ENCODE measurements around the gene NUP205.
"Not testable (repeated sequence)": the region's sequence is repeated elsewhere in the genome, so short reads cannot be mapped to it uniquely, and the experiment has no call there.

Gene NUP205

DNA sequence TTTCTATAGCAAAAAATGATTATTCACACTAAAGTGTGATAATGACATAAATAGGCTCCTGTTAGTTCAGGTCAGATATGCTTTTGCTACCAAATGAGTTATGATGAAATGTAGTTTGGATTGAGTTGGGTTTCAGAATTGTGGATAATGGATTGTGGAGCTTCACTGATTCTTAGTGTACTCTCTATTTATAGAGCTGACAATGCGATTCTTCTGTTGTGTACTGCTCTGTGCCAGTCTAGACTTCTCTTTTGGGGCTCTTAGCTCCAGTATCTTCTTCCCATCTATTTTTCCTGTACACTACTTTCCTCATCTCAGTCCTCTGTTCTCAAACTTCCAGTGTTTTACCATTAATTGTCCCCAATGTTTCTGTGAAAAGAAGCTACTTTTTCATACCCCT is 112.1 kb downstream of the NUP205 start:
- DNase-seq (ENCODE audit: low read depth) = no peak

GRCh38 chr7:135670179-135670578 is 112.5 kb downstream of the NUP205 start:
- peak; percentile 85 for DNase-seq (ENCODE audit: low read depth)

DNA sequence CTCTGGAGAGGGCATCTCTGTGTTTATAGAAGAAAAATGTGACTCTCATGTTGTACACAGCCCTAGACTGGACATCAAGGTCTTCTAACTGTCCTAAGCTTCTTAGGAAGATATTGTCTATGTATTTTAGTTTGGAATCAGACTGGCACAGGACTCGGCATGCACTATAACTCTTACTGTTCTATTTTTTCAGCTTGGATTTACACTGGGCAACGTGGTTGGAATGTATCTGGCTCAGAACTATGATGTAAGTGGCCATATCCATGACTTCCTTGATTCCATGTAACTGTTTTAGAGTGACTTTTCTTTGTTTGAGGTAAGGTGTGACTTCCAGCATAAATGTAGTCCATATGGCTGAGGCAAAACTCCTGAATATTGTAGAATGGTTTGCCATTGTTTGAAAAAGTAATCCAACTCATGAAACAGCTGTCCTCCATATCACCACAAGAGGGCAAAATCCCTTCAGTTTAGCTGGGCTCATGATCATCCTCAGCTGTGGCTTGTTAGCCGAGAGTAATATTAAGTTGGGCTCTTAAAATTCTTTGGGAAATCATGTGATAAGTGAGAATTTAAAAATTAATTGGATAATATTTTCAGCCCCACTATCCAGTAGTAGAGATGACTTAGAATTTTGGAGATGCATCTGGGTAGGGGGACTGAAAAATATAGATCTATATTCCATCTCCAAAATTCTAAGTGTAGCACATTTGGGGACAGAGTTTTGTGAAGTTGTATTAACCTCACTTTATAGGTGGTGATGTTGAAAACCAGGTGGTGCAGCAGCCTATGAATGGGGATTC is 115.0 kb downstream of the NUP205 start:
- DNase-seq (ENCODE audit: low read depth) = peak; percentile 77

DNA sequence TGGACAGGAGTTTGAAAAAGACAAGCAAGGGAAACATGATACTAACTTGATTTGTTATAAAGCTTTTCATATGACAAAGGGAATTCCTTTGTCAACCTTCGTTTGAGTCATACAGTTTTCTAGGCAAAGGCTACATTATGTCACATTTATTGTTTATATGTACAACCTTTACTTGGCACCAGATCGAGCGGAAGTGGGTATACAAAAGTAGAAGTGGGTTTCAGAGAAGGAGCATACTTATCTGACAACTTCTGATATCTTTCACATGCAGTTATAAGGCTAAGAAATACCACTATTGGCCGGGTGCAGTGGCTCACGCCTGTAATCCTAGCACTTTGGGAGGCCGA is 115.6 kb downstream of the NUP205 start:
- peak; percentile 77 for DNase-seq (ENCODE audit: low read depth)

DNA sequence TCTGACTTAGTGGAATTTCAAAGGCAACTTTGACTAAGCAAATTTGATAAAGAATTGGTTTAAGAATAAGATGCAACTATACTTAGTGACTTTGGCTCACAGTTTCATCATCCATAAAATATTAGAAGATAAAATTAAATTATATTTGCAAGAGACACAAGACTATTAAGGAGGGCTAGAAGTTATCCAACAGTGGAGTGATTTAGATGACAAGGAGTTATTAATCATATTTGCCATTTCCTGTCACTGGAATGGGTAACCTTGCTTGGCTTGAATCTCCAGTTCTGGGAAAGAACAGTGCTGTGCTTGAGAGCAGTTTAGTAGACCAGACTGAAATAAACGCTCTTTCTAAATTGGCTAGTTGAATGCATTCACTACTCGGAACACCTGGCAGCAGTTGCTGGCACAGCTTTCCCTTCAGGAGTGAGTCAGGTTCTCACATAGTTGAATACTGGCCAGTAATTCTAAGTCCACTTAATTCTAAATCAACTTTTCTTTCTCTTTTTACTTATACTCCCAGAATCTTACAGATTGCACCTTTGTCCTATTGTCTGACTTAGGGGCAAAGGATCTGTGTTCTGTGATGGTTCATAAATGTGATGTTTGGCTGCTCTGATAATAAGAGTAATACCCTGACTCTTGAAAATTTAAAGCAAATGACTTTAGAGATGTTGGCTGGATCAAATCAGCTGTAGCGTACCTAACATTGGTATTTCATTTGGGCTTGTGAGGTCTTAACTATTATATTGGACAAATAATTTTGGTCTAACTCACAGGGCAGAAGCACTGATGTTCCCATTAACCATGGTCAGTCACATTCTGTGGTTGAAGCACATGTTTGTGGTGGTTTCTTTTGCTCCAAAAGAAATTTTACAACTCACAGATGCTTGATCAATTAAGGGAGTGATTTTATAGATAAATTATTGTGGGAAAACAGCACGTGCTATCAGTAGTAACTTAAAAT is 121.2 kb downstream of the NUP205 start:
- peak; percentile 52 for DNase-seq (ENCODE audit: low read depth)

- no peak for DNase-seq (ENCODE audit: low read depth)
Observed at GRCh38 chr7:135681762-135682161, 124.0 kb downstream of the NUP205 start.

DNA sequence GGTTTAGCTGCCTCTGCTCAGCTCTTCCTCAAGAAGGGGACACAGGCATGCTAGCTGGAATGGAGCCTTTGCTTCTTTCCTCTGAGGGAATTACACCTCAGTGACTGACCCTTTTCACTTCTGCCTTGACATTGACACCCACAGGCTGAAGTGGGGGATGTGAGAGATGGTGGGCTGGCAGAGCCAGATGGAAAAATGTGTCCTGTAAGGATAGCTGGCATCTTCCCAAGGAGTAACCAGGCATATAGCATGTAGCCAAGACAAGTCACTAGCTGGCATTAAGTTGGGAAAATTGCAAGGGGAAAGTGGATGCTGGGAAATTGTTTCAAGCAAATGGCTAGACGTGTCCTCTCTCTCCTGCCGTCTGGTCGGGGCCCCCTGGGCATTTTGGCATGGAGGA is 124.5 kb downstream of the NUP205 start:
- DNase-seq (ENCODE audit: low read depth) = no peak

DNA sequence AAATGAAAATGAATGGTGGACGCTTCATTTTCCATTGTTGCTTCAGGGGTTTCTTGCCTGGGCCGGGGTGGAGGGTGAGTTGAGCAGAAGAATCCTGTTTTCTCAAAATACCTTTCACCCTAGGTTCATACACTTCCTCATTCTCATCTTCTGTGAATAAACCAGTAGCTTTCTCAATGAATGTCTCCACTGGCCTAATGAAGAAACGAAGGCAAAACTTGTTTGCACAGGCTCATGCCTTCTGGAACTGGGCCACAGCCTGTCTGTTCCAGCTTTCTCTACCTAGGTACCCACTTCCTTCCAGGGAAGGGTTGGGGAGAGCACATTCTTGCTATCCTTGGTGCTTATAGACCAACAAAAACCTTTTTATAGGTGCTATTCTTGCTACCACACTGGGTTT is 125.9 kb downstream of the NUP205 start:
- no peak for DNase-seq (ENCODE audit: low read depth)

- peak; percentile 77 for DNase-seq (ENCODE audit: low read depth)
Observed at GRCh38 chr7:135684136-135684535, 126.4 kb downstream of the NUP205 start.

DNA sequence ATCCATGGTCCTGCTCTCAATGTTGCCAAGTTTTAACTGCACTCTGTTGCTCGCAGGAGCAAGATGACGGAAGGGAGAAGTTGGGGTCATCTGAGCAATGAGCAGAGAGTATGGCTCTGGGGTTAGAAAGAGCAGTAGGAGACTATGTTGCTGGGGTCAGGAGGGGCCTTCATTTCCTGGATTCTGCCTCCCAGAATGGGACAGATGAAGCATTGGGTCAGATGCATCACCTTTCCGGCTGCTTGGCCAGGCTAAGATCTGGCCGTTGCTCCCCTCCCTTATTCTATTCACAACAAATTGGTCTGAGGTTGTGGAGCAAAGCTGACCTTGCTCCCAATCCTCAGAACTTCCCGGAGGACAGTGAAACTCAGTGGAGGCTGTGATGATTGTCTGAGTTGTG is 127.0 kb downstream of the NUP205 start:
- DNase-seq (ENCODE audit: low read depth) = no peak

- peak; percentile 73 for DNase-seq (ENCODE audit: low read depth)
Observed at GRCh38 chr7:135685306-135686084, 127.8 kb downstream of the NUP205 start.

- no peak for DNase-seq (ENCODE audit: low read depth)
Observed at GRCh38 chr7:135687466-135687865, 129.7 kb downstream of the NUP205 start.

DNA sequence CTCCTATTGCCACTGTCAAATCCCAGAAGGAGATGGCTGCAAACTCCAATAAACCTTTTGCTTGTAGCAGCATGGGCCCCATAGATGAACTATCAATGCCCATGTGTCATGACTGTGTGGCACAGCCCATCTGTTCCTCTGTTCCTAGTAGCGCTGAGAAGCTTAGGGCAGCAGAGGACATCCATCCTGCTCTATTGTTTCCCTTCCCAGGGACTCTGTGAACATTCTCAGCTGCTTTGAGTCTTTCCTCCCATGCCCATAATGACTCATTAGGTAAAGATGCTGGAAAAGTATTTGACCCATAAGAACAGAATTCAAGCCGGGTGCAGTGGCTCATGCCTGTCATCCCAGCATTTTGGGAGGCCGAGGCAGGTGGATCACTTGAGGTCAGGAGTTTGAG is 132.8 kb downstream of the NUP205 start:
- DNase-seq (ENCODE audit: low read depth) = peak; percentile 89

DNA sequence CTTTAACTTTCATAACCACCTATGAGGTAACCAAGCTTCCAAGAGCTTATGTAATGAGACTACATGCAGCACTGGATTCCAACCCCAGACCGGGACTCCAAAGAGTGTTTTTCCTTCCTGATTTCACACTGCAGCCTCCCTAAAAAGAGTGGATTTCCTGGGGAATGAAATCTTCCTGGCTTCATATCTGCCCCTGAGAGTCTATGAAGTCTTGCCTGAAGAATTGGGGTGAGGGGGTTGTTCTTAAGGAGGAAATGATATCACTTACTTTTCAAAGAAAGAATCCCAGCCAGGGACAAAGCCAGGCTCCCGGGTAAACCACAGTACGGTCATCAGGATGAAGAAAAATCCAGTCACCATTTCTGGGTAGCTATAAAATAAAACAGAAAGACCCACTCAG is 134.3 kb downstream of the NUP205 start:
- DNase-seq (ENCODE audit: low read depth) = peak; percentile 63

DNA sequence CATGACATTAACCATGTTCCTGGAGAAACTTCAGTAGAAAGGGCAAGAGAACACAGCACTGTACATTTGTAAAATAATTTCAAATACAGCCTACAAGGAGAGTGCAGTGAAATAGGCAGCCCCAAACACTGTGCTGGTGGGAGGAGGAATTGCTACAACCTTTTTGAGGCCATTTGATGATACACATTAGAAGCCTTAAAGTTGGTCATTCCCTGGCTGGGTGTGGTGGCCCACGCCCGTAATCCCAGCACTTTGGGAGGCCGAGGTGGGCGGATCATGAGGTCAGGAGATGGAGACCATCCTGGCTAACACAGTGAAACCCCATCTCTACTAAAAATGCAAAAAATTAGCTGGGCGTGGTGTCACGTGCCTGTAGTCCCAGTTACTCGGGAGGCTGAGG is 134.9 kb downstream of the NUP205 start:
- DNase-seq (ENCODE audit: low read depth) = not testable (repeated sequence)

DNA sequence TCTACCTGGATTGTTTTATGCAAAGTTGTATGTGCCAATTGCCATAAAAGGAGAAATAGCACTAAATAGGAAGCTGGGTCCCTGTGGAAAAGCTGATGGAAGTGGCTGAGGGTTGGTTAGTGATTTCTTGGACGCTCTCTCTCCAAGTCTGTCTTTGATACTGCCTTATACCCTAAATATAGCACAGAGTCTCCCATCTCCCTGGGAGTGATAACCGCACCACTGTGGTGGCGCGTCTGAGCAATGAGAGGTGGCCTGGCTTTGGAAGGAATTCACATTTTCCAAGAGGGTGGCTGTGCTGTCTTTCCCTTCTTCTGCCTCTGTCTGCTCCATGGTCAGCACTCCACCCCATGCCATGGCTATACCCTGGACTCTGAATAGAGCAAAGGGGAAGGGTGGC is 135.8 kb downstream of the NUP205 start:
- DNase-seq (ENCODE audit: low read depth) = no peak

GRCh38 chr7:135697276-135698049 is 139.7 kb downstream of the NUP205 start:
- DNase-seq (ENCODE audit: low read depth) = no peak

Measured in EH (cell line).